Activated CD8-positive, alpha-beta memory T cell treated with anti-CD3 and anti-CD28 coated beads, Interleukin-2, amount 50 U/mL, for 1 hour (primary cell): ENCODE measurements around the gene UBN2.
"Not testable (repeated sequence)": the region's sequence is repeated elsewhere in the genome, so short reads cannot be mapped to it uniquely, and the experiment has no call there.

ENCODE experiments used
- DNase-seq: peaks from one replicate; pipeline ENCODE4 v3.0.0-alpha.2; 2020; ENCODE audit errors: extremely low read depth

Gene UBN2

GRCh38 chr7:139230774-139231512 lies at the start of gene UBN2:
Gene UBN2 (plus strand): TSS chr7:139231237. CDS start chr7:139231485, 248 bp downstream.
- peak; percentile 68 for DNase-seq

DNA sequence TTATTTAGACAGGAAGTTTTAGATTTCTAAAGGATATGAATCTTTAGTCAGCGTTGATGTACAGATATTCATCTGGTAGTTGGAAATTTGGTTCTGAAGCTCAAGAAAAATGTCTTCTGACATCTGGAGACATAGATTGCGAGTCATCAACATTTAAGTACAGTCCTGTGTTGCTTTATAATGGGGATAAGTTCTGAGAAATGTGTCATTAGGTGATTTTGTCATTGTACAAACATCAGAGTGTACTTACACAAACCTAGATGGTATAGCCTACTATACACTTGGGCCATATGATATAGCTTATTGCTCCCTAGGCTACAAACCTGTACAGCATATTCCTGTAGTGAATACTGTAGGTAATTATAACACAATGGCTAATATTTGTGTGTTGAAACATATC lies 49.6 kb upstream of the UBN2 start:
- DNase-seq, result no peak

- no peak for DNase-seq
Observed at GRCh38 chr7:139182363-139182762, 48.7 kb upstream of the UBN2 start.

- DNase-seq, result no peak
Observed at GRCh38 chr7:139183251-139183650, 47.8 kb upstream of the UBN2 start.

GRCh38 chr7:139183878-139184338 lies 47.1 kb upstream of the UBN2 start:
- DNase-seq, result no peak

DNA sequence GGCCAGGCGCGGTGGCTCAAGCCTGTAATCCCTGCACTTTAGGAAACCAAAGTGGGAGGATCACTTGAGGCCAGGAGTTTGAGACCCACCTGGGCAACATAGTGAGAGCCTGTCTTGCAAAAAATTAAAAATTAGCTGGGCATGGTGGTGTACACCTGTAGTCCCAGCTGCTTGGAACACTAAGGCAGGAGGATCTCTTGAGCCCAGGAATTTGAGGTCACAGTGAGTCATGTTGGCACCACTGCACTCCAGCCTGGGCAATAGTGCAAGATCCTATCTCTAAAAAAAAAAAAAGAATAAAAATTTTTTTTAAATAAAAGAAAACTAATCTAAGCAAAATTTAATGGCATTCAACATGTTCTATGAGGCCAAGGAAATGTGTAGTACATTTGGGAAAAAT lies 44.9 kb upstream of the UBN2 start:
- DNase-seq, result no peak

GRCh38 chr7:139189357-139189756 lies 41.7 kb upstream of the UBN2 start:
- DNase-seq, result no peak

- DNase-seq, result no peak
Observed at GRCh38 chr7:139192014-139192706, 38.9 kb upstream of the UBN2 start.

- DNase-seq, result no peak
Observed at GRCh38 chr7:139200382-139200781, 30.7 kb upstream of the UBN2 start.

DNA sequence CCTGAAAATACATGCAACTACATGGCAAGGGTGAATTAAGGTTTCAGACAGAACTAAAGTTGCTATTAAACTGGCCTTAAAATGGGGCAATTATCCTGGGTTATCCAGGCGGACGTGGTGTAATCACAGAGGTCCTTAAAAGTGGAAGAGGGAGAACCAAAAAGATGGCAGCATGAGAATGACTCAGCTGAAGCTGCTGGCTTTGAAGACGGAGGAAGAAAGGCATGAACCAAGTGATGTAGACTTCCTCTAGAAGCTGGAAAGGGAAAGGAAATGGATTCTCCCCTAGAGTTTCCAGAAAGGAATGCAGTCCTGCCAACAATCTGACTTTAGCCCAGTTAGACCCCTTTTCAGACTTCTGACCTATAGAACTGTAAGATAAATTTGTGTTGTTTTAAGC lies 27.0 kb upstream of the UBN2 start:
- DNase-seq, result no peak

GRCh38 chr7:139205843-139206242 lies 25.2 kb upstream of the UBN2 start:
- DNase-seq, result no peak

GRCh38 chr7:139212133-139212532 lies 18.9 kb upstream of the UBN2 start:
- DNase-seq, result no peak

DNA sequence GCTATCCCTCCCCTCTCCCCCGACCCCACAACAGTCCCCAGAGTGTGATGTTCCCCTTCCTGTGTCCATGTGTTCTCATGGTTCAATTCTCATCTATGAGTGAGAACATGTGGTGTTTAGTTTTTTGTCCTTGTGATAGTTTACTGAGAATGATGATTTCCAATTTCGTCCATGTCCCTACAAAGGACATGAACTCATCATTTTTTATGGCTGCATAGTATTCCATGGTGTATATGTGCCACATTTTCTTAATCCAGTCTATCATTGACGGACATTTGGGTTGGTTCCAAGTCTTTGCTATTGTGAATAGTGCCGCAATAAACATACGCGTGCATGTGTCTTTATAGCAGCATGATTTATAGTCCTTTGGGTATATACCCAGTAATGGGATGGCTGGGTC lies 17.5 kb upstream of the UBN2 start:
- DNase-seq, result not testable (repeated sequence)

DNA sequence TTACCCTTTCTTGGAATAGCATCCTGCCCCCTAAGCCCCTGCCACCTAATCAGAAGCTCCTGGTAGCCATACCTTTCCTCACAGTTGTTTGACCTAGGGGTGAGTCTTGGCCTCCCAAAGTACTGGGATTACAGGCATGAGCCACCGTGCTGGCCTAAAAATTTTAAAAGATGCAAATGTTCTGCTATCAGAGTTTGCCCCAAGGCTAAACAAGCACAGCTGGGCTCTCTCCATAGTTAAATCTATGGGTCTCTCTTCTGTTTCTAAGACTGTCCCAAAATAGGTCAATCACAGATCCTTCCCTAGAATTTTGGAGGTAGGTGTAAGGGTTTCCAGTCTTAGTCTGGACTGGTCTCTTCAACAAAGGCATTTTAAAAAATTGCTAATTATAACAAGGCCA lies 12.9 kb upstream of the UBN2 start:
- no peak for DNase-seq

DNA sequence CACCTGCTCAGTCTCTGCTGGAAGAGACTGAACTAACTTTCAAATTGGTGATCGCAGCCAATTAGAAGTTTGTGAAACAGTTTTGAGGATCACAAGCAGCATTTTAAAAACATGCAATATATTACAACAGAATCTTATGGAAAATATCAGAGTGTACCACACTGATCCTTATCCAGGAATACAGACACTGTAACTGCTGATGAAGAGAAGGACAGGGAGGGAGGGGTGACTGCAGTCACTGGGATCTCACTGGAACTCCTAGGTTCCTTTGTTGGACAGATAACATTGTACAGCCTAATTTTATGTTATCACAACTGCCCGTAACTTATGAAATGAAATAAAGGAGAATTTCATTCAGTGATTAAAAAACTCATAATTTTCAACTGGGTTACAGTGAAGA lies 6.8 kb upstream of the UBN2 start:
- DNase-seq, result no peak

- not testable (repeated sequence) for DNase-seq
Observed at GRCh38 chr7:139224836-139225235, 6.2 kb upstream of the UBN2 start.

GRCh38 chr7:139225286-139226157 lies 5.5 kb upstream of the UBN2 start:
- DNase-seq, result not testable (repeated sequence)

DNA sequence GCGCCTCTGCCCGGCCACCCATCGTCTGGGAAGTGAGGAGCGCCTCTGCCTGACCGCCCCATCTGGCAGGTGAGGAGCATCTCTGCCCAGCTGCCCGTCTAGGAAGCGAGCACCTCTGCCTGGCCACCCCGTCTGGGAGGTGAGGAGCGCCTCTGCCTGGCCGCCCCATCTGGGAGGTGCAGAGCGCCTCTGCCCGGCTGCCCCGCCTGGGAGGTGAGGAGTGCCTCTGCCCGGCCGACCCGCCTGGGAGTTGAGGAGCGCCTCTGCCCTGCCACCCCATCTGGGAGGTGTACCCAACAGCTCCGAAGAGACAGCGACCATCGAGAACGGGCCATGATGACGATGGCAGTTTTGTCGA lies 4.9 kb upstream of the UBN2 start:
- not testable (repeated sequence) for DNase-seq

DNA sequence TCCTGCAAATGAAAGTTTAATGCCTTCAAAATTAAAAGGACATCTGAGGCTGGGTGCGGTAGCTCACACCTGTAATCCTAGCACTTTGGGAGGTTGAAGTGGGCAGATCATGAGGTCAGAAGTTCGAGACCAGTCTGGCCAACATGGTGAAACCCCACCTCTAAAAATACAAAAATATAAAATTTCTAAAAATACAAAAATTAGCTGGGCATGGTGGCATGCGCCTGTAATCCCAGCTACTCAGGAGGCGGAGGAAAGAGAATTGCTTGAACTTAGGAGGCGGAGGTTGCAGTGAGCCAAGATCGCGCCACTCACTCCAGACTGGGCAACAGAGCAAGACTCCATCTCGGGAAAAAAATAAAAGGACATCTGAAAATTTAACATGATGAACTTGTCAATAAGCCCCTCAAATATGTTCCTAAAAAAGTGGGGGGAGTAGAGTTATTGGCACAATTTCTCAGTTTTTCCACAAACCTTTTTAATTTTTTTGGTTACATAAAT lies 4.0 kb upstream of the UBN2 start:
- DNase-seq, result not testable (repeated sequence)

DNA sequence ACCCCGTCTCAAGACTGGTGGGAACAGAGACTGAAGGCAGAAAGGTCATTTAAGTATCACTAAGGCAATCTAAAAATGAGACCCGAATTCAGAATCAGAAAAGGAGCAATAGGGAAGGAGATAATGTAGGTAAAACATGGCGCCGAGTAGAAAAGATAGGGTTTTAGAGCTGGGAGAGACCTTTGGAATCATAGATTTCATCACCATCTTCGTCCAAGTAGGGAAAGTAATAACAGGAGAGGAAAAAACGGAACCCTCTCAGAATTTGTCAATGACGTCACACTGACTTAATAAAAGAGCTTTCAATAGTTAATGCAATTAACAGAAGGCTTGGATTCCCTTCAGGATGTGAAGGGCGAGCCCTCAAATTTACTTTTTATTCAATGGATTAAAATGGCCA lies 1.0 kb upstream of the UBN2 start:
- no peak for DNase-seq

DNA sequence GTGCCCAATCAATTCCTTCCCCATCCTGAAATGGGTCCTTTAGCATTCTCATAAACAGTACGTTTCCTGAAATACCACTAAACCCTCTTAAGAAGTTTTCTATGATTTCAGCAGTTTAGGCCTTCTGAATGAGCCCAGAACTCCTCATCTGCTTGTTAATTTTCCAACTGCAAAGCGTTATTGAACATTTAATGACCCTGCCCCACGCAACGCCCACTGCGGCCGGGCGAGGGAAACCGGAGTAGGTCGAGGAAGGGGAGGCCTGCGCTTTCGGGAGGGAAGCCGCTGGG lies 608 bp upstream of the UBN2 start:
- no peak for DNase-seq
